ENCODE data around the gene DST.

DNA sequence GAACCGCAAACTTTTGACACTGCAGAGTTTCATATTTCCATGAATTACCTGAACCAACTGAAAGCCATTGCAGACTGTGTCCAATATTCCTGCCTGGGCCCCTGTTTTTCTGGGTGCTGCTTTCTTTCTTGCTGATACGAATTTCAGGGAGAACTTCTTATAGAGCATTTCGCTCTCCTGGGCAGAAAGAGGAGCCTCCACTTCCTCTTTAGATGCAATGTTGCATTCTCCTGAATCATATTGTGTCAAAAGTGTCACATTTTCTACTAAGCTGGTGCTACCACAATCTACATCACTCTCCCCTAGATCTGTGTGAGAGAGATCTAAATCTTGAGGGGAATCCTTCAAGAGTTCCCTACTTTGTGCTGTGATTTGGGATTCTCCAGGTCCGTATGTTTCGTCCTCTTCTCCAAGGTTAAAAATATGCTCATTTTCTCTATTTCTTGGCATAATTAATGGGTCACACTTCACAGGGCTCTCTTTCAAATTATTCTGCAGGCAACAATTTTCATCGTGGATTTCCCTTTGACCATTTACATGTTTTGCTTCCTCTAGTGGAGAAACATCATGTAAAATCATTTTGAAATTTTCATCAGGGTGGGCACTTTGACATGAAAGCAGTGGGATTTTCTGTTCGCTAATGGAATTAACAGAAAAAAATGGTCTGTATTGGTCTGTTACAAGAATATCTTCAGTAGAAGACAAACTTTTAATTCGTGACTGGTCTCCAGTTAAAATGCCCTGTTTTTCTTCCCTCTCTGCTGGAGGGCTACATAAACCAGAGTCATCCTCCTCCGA is 102.3 kb downstream of the DST start:
- no peak for TF ChIP-seq POLR2A (IDR thresholded peaks at IDR 0.05)
- TF ChIP-seq, protein P1, sequence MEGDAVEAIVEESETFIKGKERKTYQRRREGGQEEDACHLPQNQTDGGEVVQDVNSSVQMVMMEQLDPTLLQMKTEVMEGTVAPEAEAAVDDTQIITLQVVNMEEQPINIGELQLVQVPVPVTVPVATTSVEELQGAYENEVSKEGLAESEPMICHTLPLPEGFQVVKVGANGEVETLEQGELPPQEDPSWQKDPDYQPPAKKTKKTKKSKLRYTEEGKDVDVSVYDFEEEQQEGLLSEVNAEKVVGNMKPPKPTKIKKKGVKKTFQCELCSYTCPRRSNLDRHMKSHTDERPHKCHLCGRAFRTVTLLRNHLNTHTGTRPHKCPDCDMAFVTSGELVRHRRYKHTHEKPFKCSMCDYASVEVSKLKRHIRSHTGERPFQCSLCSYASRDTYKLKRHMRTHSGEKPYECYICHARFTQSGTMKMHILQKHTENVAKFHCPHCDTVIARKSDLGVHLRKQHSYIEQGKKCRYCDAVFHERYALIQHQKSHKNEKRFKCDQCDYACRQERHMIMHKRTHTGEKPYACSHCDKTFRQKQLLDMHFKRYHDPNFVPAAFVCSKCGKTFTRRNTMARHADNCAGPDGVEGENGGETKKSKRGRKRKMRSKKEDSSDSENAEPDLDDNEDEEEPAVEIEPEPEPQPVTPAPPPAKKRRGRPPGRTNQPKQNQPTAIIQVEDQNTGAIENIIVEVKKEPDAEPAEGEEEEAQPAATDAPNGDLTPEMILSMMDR (IDR thresholded peaks at IDR 0.05 in 4 of 5, conservative IDR thresholded peaks at IDR 0.05 in 1 of 5), result no peak

Data from gastrocnemius medialis (tissue), 4 donors.